Ishikawa (cell line): ENCODE data around the gene IHH.

Experiments
- CEBPB ChIP-seq: IDR thresholded peaks from 2 replicates; pipeline ENCODE4 v1.6.1; 2012
- CREB1 ChIP-seq: IDR thresholded peaks from 2 replicates; pipeline ENCODE4 v1.6.1; 2012; ENCODE audit warnings: low read depth
- REST ChIP-seq: IDR thresholded peaks from 2 replicates; pipeline ENCODE4 v1.6.1; 2012; ENCODE audit warnings: low read depth, mild to moderate bottlenecking
- TAF1 ChIP-seq: IDR thresholded peaks from 2 replicates; pipeline ENCODE4 v1.6.1; 2012; ENCODE audit warnings: low read depth, mild to moderate bottlenecking
- USF1 ChIP-seq: IDR thresholded peaks from 2 replicates; pipeline ENCODE4 v1.6.1; 2012
- ZBTB7A ChIP-seq: IDR thresholded peaks from 2 replicates; pipeline ENCODE4 v1.6.1; 2012; ENCODE audit warnings: low read depth

- TF ChIP-seq ZBTB7A: no peak
- TF ChIP-seq CEBPB: no peak
- no peak for TF ChIP-seq CREB1
- TF ChIP-seq REST: no peak
- no peak for TF ChIP-seq TAF1
- TF ChIP-seq USF1: no peak
These were observed 24.8 kb downstream of the IHH start for GRCh38 chr2:219035942-219036341.
